GOT3 (cell line): Measurements from ENCODE around the gene SHFL.

Experiments used
- DNase-seq: peaks from one replicate; lab custom pipeline; 2025; ENCODE audit warnings: mixed read lengths; lab: John Stamatoyannopoulos, UW

Gene SHFL

GRCh38 chr19:10085641-10086590 lies at the start of gene SHFL:
TSS of gene SHFL (plus strand) at chr19:10086317. CDS start at chr19:10086428, 111 bp downstream.
- no peak for DNase-seq

GRCh38 chr19:10036601-10037071 lies 49.5 kb upstream of the SHFL start:
- DNase-seq, result no peak

GRCh38 chr19:10037367-10037766 lies 48.8 kb upstream of the SHFL start:
- DNase-seq, result no peak

GRCh38 chr19:10037809-10038208 lies 48.3 kb upstream of the SHFL start:
- DNase-seq, result no peak

GRCh38 chr19:10043286-10043927 lies 42.7 kb upstream of the SHFL start:
- DNase-seq, result no peak

GRCh38 chr19:10044390-10044789 lies 41.7 kb upstream of the SHFL start:
- DNase-seq, result no peak

GRCh38 chr19:10045371-10045770 lies 40.7 kb upstream of the SHFL start:
- DNase-seq, result no peak

- no peak for DNase-seq
These were observed 36.5 kb upstream of the SHFL start for GRCh38 chr19:10049626-10050025.

- DNase-seq, result no peak
These were observed 33.3 kb upstream of the SHFL start for GRCh38 chr19:10052602-10053360.

GRCh38 chr19:10061717-10062310 lies 24.3 kb upstream of the SHFL start:
- no peak for DNase-seq

GRCh38 chr19:10068205-10068604 lies 17.9 kb upstream of the SHFL start:
- no peak for DNase-seq

- DNase-seq, result no peak
These were observed 17.1 kb upstream of the SHFL start for GRCh38 chr19:10069046-10069445.

GRCh38 chr19:10070730-10071446 lies 15.2 kb upstream of the SHFL start:
- no peak for DNase-seq

GRCh38 chr19:10074153-10074552 lies 12.0 kb upstream of the SHFL start:
- DNase-seq, result no peak

- no peak for DNase-seq
These were observed 9.6 kb upstream of the SHFL start for GRCh38 chr19:10076535-10076934.

- DNase-seq, result no peak
These were observed 7.8 kb upstream of the SHFL start for GRCh38 chr19:10078329-10078728.

- no peak for DNase-seq
These were observed 7.1 kb upstream of the SHFL start for GRCh38 chr19:10079031-10079453.

GRCh38 chr19:10083911-10084310 lies 2.2 kb upstream of the SHFL start:
- no peak for DNase-seq

GRCh38 chr19:10084803-10085202 lies 1.3 kb upstream of the SHFL start:
- no peak for DNase-seq

- DNase-seq, result no peak
These were observed 575 bp downstream of the SHFL start for GRCh38 chr19:10086591-10087192.
